Ramos (cell line): ENCODE data around the gene TOMT.

ENCODE experiments used
- in situ Hi-C: fragments of 300-500 bp; cut with MboI; formaldehyde crosslinking; loops from one replicate; pipeline ENCODE4 v1.14.3; 2022; ENCODE audit warnings: low sequenced_read_pairs; ENCODE audit not compliant: unreplicated experiment

Gene TOMT

GRCh38 chr11:72157131-72157530, 51.4 kb downstream of the TOMT start:
- in situ Hi-C loops, result no loop called here
